K562 (cell line): ENCODE data around the gene ZNF140. TPM values are rescaled to one million over a fixed set of nuclear protein-coding genes. Genes with fewer than 3 reads are reported as not detected.

Source experiments
- ARID1B ChIP-seq: fragments of 450-650 bp; IDR thresholded peaks from 2 replicates; pipeline ENCODE4 v1.6.1; 2016; ENCODE audit warnings: antibody characterized with exemption, mild to moderate bottlenecking, inconsistent platforms
- CBFA2T2 ChIP-seq: fragments of 450-650 bp; conservative IDR thresholded peaks from 2 replicates; pipeline ENCODE4 v1.6.1; 2017; ENCODE audit warnings: mild to moderate bottlenecking
- CUX1 ChIP-seq: fragments of 200-800 bp; sonication (Bioruptor generic); IDR thresholded peaks from 2 replicates; pipeline ENCODE4 v1.6.1; 2016; ENCODE audit warnings: missing genetic modification characterization, missing compliant biosample characterization
- DNMT1 ChIP-seq: fragments of 450-650 bp; IDR thresholded peaks from 2 replicates; pipeline ENCODE4 v1.6.1; 2016; ENCODE audit warnings: antibody characterized with exemption, mild to moderate bottlenecking
- EP300 ChIP-seq: IDR thresholded peaks from 2 replicates; pipeline ENCODE4 v1.6.1; 2012; ENCODE audit warnings: low read length, improper control_type of control experiment
- FOSL1 ChIP-seq: fragments of 200-800 bp; sonication (Bioruptor generic); conservative IDR thresholded peaks from 2 replicates; pipeline ENCODE4 v1.6.1; 2016; ENCODE audit warnings: missing genetic modification characterization, missing compliant biosample characterization
- GTF2B ChIP-seq: IDR thresholded peaks from 2 replicates; pipeline ENCODE4 v1.6.1; 2011; ENCODE audit not compliant: insufficient read length; ENCODE audit errors: extremely low read depth
- NONO ChIP-seq, 2 experiments: fragments of 200-400 bp in 1 of 2; fragments of 450-650 bp in 1 of 2; formaldehyde crosslinking in 1 of 2; IDR thresholded peaks; 2 replicates each; pipeline ENCODE4 v1.6.1; 2017; ENCODE audit warnings: low read depth in 2 of 2, mild to moderate bottlenecking in 2 of 2, moderate library complexity in 2 of 2, low read length in 1 of 2
- NR2C1 ChIP-seq, 2 experiments: fragments of 450-650 bp; IDR thresholded peaks; 2 replicates each; pipeline ENCODE4 v1.6.1; 2017; ENCODE audit warnings: mild to moderate bottlenecking in 2 of 2, antibody characterized with exemption in 1 of 2, inconsistent platforms in 1 of 2, missing compliant biosample characterization in 1 of 2, missing genetic modification characterization in 1 of 2
- PBX2 ChIP-seq, 2 experiments: IDR thresholded peaks in 1 of 2; conservative IDR thresholded peaks in 1 of 2; 2 replicates each; pipeline ENCODE4 v1.6.1; 2016; ENCODE audit warnings: low read depth in 2 of 2, mild to moderate bottlenecking in 1 of 2, missing compliant biosample characterization in 1 of 2, missing genetic modification characterization in 1 of 2, moderate library complexity in 1 of 2
- POLR3G ChIP-seq: IDR thresholded peaks from 2 replicates; pipeline ENCODE4 v1.6.1; 2011; ENCODE audit not compliant: insufficient read length, insufficient replicate concordance; ENCODE audit errors: extremely low read depth
- RNF2 ChIP-seq: sonication (generic); IDR thresholded peaks from 2 replicates; pipeline ENCODE4 v1.6.1; 2016
- TAF1 ChIP-seq: IDR thresholded peaks from 2 replicates; pipeline ENCODE4 v1.6.1; 2011; ENCODE audit warnings: mild to moderate bottlenecking, low read length, moderate library complexity; ENCODE audit not compliant: insufficient read depth, control insufficient read depth, severe bottlenecking; ENCODE audit errors: extremely low read depth
- TEAD1 ChIP-seq, 2 experiments: fragments of 450-650 bp in 1 of 2; sonication (generic) in 1 of 2; formaldehyde crosslinking; IDR thresholded peaks; 2 replicates each; pipeline versions ENCODE4 v1.4.0 to v1.8.0; 2020 to 2022; ENCODE audit warnings: mild to moderate bottlenecking in 2 of 2, missing genetic modification reagents in 1 of 2
- ZC3H4 ChIP-seq: sonication (generic); formaldehyde crosslinking; IDR thresholded peaks from 2 replicates; pipeline ENCODE4 v1.9.0; 2021; ENCODE audit warnings: missing genetic modification reagents, borderline replicate concordance
- ZNF133 ChIP-seq: fragments of 250-450 bp; sonication (Bioruptor Pico); IDR thresholded peaks from 2 replicates; pipeline ENCODE4 v1.4.0; 2020; ENCODE audit warnings: mild to moderate bottlenecking
- ZNF384 ChIP-seq: IDR thresholded peaks from 2 replicates; pipeline ENCODE4 v1.6.1; 2012; ENCODE audit warnings: low read depth, low read length, improper control_type of control experiment
- ZNF445 ChIP-seq: fragments of 250-450 bp; sonication (Bioruptor Pico); IDR thresholded peaks from 2 replicates; pipeline ENCODE4 v1.4.0; 2020; ENCODE audit warnings: low read depth, mild to moderate bottlenecking, moderate library complexity
- ZNF57 ChIP-seq: fragments of 450-650 bp; formaldehyde crosslinking; IDR thresholded peaks from 2 replicates; pipeline ENCODE4 v1.4.0; 2020; ENCODE audit warnings: mild to moderate bottlenecking, moderate library complexity
- ZNF766 ChIP-seq: fragments of 200-800 bp; sonication (Bioruptor generic); conservative IDR thresholded peaks from 2 replicates; pipeline ENCODE4 v1.6.1; 2016; ENCODE audit warnings: missing genetic modification characterization, missing compliant biosample characterization
- polyA plus RNA-seq, 8 experiments: library from polyadenylated mRNA; depleted of rRNA in 4 of 8; stranded (reverse) in 5 of 8; unstranded in 3 of 8; fragments of >200 nt; fragmentation: Nextera tagmentation in 2 of 8; fragmentation: Illumina TruSeq in 1 of 8; extraction: Ambion mirVana in 2 of 8; extraction: Trizol in 1 of 8; gene quantifications; 2 replicates each; pipeline versions ENCODE4 v1.2.1 to v1.2.3, GENCODE V29; 2011 to 2014; ENCODE audit warnings: inconsistent platforms in 1 of 8, missing spikeins in 1 of 8
- total RNA-seq, 7 experiments: library from RNA; depleted of rRNA in 6 of 7; stranded (reverse); fragments of >200 nt in 6 of 7; fragmentation: Illumina TruSeq in 2 of 7; extraction: Trizol in 2 of 7; gene quantifications; 2 replicates each; pipeline versions ENCODE4 v1.2.1 to v1.2.3, GENCODE V29; 2011 to 2021; ENCODE audit warnings: low replicate concordance in 1 of 7

Gene ZNF140
- total and polyA plus RNA-seq, 9 of the 15 experiments (the other 6 are each of a cell fraction or from before 2014, with no cell fraction given): 1.6 to 10.9 (median 5.3) TPM

GRCh38 chr12:133135747-133136146 is 55.0 kb downstream of the ZNF140 start (continued):
- TF ChIP-seq NONO (IDR thresholded peaks at IDR 0.05; ENCODE audit: low read depth in 2 of 2, low read length in 1 of 2) (no peak), ZNF57 (CRISPR knock-in tag) (no peak), CUX1 (CRISPR knock-in tag) (no peak), RNF2 (no peak), TEAD1 (CRISPR knock-in tag; IDR thresholded peaks at IDR 0.05) (no peak), ZNF766 (CRISPR knock-in tag) (no peak), NR2C1 (IDR thresholded peaks at IDR 0.05) (no peak), NR2C1 (tag; IDR thresholded peaks at IDR 0.05) (peak; percentile 49), PBX2 (CRISPR knock-in tag; IDR thresholded peaks at IDR 0.05; ENCODE audit: low read depth) (no peak), PBX2 (tag; conservative IDR thresholded peaks at IDR 0.05; ENCODE audit: low read depth) (peak; percentile 42; the same call in 1 of the 2 replicates), GTF2B (no peak), CBFA2T2 (peak; percentile 90), FOSL1 (tag) (peak; percentile 71), ZC3H4 (no peak), ZNF133 (CRISPR knock-in tag) (no peak), ZNF445 (no peak), ARID1B (peak; percentile 88), EP300 (no peak), TAF1 (no peak), DNMT1 (no peak), POLR3G (no peak), ZNF384 (no peak)
